ENCODE data around the gene INSIG2. TPM values are rescaled to one million over a fixed set of nuclear protein-coding genes. Genes with fewer than 3 reads are reported as not detected.

Gene INSIG2
- total and polyA plus RNA-seq, 4 donors: 16.4 to 40.6 (median 22.9) TPM

DNA sequence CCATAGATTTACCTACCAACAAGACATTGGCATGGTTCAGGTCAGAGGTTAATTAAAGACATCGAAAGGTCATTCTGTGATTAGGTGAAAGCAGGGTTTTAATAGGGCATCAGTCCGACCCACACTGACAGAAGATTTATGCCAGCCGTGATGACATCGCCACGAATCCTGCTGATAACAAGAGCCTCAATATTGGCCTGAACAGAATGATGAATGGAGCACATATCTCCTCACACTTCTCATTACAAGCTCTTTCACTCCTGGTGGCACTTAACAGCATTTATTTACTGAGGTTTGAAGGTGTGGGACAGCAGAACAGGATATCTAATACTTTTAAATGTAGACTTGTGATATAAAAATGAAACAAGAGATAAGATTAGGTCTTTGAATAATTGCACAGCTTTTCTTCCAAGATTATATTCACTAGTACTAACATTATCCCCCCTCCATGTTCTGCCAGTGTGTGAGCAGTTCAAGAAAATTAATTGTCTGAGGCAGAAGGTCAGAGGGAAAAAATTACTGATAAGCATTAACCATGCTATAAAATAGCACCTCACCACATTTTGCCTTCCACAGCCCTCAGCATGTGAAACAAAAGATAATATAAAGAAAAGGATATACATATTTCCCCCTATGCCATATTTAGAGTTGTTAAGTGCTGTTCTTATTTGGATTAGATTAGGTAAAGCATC lies 23.1 kb upstream of the INSIG2 start:
- Histone ChIP-seq H3K27me3 (ENCODE audit: control insufficient read depth in 3 of 3, insufficient read depth in 3 of 3, low read length in 2 of 3) (peaks cover 0 to 20% (median 14%) of the 10 kb centered on the region in 3 donors), H3K4me1 (ENCODE audit: control insufficient read depth in 5 of 5, insufficient read depth in 5 of 5, low read length in 5 of 5) (no peaks in the 10 kb centered on the region), H3K36me3 (ENCODE audit: control insufficient read depth in 4 of 4, insufficient read depth in 4 of 4, low read length in 4 of 4) (no peaks in the 10 kb centered on the region), H3K27ac (ENCODE audit: low read depth in 1 of 2, low read length in 1 of 2) (no peak overlapping the region), H3K9me3 (ENCODE audit: control insufficient read depth in 4 of 4, insufficient read depth in 3 of 4, low read length in 3 of 4) (no peaks in the 10 kb centered on the region), H3K9ac (ENCODE audit: insufficient read depth in 1 of 2, low read length in 2 of 2) (no peak overlapping the region), H3K4me3 (no peak overlapping the region)
- TF ChIP-seq, protein P1, sequence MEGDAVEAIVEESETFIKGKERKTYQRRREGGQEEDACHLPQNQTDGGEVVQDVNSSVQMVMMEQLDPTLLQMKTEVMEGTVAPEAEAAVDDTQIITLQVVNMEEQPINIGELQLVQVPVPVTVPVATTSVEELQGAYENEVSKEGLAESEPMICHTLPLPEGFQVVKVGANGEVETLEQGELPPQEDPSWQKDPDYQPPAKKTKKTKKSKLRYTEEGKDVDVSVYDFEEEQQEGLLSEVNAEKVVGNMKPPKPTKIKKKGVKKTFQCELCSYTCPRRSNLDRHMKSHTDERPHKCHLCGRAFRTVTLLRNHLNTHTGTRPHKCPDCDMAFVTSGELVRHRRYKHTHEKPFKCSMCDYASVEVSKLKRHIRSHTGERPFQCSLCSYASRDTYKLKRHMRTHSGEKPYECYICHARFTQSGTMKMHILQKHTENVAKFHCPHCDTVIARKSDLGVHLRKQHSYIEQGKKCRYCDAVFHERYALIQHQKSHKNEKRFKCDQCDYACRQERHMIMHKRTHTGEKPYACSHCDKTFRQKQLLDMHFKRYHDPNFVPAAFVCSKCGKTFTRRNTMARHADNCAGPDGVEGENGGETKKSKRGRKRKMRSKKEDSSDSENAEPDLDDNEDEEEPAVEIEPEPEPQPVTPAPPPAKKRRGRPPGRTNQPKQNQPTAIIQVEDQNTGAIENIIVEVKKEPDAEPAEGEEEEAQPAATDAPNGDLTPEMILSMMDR (IDR thresholded peaks at IDR 0.05; ENCODE audit: control extremely low read depth, extremely low read depth): no peak
- WGBS, 2 donors: 49 to 71% methylated on average over 5 of the region's 5 CpGs
- no peak for ATAC-seq (ENCODE audit: insufficient read depth, low FRiP score)
- DNase-seq: no peak

DNA sequence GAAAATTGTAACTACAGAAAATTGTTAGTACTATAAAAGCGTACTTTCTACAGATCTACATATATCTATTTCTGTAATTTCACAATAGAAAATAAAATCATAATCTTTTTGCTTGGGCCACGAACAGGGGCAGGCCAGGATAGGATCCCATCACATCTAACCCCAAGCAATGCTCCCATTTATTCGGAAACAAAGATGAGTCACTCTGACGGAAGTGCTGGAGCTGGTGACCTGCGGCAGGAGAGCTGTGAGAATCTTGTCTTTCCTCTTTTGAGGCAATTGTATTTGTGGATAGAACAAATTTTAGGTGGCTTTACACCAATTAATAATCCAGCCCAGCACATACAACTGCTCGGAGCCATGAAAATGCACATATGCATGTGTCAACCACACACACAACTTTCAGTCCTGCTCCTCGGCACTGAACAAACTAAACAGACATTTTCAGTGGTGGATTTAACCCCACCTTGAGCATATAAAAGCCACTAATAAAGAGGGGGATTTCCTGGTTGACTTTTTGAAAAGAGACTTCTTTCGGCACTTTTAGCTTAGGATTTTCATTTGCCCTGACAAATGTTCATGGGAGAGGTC lies 22.3 kb upstream of the INSIG2 start:
- peaks cover 0 to 18% (median 12%) of the 10 kb centered on the region in 3 donors for H3K27me3 ChIP-seq (ENCODE audit: control insufficient read depth in 3 of 3, insufficient read depth in 3 of 3, low read length in 2 of 3)
- TF ChIP-seq, protein P1 (IDR thresholded peaks at IDR 0.05; ENCODE audit: control extremely low read depth, extremely low read depth): no peak
- no peaks in the 10 kb centered on the region for H3K36me3 ChIP-seq (ENCODE audit: control insufficient read depth in 4 of 4, insufficient read depth in 4 of 4, low read length in 4 of 4)
- no peak overlapping the region for H3K4me3 ChIP-seq
- no peaks in the 10 kb centered on the region for H3K4me1 ChIP-seq (ENCODE audit: control insufficient read depth in 5 of 5, insufficient read depth in 5 of 5, low read length in 5 of 5)
- no peak overlapping the region for H3K9ac ChIP-seq (ENCODE audit: insufficient read depth in 1 of 2, low read length in 2 of 2)
- no peak overlapping the region for H3K27ac ChIP-seq (ENCODE audit: low read depth in 1 of 2, low read length in 1 of 2)
- DNase-seq: no peak
- WGBS, 2 donors: 71 to 87% methylated on average over 8 of the region's 8 CpGs
- no peak for ATAC-seq (ENCODE audit: insufficient read depth, low FRiP score)
- no peaks in the 10 kb centered on the region for H3K9me3 ChIP-seq (ENCODE audit: control insufficient read depth in 4 of 4, insufficient read depth in 3 of 4, low read length in 3 of 4)

DNA sequence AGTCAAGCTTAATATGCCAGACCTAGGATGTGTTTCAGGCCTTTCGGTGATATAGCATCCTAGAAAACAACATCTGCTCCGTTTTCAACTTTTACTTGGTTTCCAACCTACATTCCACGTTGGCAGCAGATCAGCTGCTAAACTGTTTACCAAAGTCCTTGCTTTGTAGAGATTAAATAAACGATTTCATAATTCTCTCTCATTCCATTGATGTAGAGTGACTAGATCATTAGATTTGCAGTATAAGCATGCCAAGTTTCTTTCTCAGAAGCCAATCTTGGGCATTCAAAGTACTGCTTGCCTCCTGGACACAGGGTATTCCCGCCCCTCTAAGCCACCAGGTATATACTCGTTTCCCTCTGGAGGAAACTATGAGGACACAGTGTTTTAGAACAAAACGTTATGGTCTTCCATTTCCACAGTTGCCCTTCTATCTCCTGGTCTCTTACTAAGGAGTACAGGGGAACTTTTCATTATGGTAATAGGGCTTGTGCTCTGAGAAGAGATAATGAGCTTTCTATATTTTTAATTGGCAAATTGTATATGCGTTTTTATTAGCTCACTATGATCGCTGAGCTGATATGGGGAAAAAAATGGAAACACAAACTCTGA lies 10.5 kb upstream of the INSIG2 start:
- Histone ChIP-seq H3K36me3 (ENCODE audit: control insufficient read depth in 4 of 4, insufficient read depth in 4 of 4, low read length in 4 of 4) (no peaks in the 10 kb centered on the region), H3K27me3 (ENCODE audit: control insufficient read depth in 3 of 3, insufficient read depth in 3 of 3, low read length in 2 of 3) (peaks cover 0 to 12% (median 8%) of the 10 kb centered on the region in 3 donors), H3K9ac (ENCODE audit: insufficient read depth in 1 of 2, low read length in 2 of 2) (no peak overlapping the region), H3K4me3 (no peak overlapping the region), H3K27ac (ENCODE audit: low read depth in 1 of 2, low read length in 1 of 2) (no peak overlapping the region), H3K4me1 (ENCODE audit: control insufficient read depth in 5 of 5, insufficient read depth in 5 of 5, low read length in 5 of 5) (peaks cover 0 to 5% (median 0%) of the 10 kb centered on the region in 5 donors), H3K9me3 (ENCODE audit: control insufficient read depth in 4 of 4, insufficient read depth in 3 of 4, low read length in 3 of 4) (no peaks in the 10 kb centered on the region)
- 58 to 74% methylated on average over 9 of the region's 9 CpGs for WGBS, 2 donors
- TF ChIP-seq, protein P1 (IDR thresholded peaks at IDR 0.05; ENCODE audit: control extremely low read depth, extremely low read depth): no peak
- peak; percentile 34 for ATAC-seq (ENCODE audit: insufficient read depth, low FRiP score)
- DNase-seq: peak in 2 of 3 donors; percentile 31 to 64
